Omental fat pad (tissue), 4 donors: Measurements from ENCODE around the gene CCDC89. TPM values are rescaled to one million over a fixed set of nuclear protein-coding genes. Genes with fewer than 3 reads are reported as not detected.
"Not testable (repeated sequence)": the region's sequence is repeated elsewhere in the genome, so short reads cannot be mapped to it uniquely, and the experiment has no call there.

ENCODE experiments used
- ATAC-seq: fragments of 150-250 bp; one replicate; pipeline ENCODE4 v1.9.1; 2016; ENCODE audit warnings: mild to moderate bottlenecking, moderate library complexity; ENCODE audit not compliant: low FRiP score
- DNase-seq: peaks from one replicate; pipeline ENCODE4 v3.0.0-alpha.2; 2019; ENCODE audit warnings: low spot score
- total RNA-seq, 4 donors: library from RNA; depleted of rRNA; stranded (reverse); fragments of >200 nt; gene quantifications; one replicate each; pipeline ENCODE4 v1.1.0, GENCODE V29; 2016
- TF ChIP-seq, protein P1 (sequence below), 3 donors: fragments of 450-650 bp; IDR thresholded peaks; one replicate each; pipeline ENCODE4 v1.5.1; 2016 to 2017; ENCODE audit warnings: antibody characterized with exemption in 3 of 3, mild to moderate bottlenecking in 3 of 3, moderate library complexity in 2 of 3

CCDC89 gene
- total RNA-seq, 4 donors from 2014 or later = 0.60 to 1.7 (median 1.4) TPM

DNA sequence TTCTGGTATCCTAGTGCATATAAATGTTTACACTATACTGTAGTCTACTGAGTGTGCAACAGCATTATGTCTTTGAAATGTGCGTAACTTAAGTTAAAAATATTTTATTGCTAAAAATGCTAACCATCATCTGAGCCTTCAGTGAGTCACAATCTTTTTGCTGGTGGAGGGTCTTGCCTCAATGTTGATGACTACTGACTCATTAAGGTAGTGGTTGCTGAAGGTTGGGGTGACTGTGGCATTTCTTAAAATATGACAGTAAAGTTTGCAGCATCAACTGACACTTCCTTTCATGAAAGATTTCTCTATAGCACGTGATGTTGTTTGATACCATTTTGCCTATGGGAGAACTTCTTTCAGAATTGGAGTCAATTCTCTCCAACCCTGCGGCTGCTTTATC, 12.6 kb downstream of the CCDC89 start:
- DNase-seq = no peak

DNA sequence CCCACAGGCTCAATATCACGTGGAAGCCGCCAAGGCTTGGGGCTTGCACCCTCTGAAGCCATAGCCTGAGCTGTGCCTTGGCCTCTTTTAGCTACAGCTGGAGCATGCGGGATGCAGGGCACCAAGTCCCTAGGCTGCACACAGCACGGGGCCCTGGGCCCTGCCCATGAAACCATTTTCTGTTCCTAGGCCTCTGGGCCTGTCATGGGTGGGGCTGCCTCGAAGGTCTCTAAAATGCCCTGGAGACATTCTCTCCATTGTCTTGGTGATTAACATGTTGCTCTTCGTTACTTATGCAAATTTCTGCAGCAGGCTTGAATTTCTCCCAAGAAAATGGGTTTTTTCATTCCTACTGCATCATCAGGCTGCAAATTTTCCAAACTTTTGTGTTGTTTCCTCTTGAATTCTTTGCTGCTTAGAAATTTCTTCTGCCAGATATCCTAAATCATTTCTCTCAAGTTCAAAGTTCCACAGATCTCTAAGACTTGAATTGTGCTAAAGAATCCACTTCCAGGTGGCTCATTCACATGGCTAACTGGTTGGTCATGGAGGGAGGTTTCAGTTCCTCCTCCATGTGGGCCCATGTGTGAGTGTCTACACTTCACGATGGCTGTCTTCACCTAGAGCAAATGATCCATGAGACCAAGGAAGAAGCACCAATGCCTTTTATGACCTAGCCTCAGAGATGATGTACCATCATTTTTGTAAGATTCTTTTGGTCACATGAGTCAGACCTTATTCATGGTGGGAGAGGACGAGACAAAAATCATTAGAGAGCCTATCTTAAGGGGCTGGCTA, 13.7 kb downstream of the CCDC89 start:
- DNase-seq (no peak), ATAC-seq (no peak)
- TF ChIP-seq, protein P1, sequence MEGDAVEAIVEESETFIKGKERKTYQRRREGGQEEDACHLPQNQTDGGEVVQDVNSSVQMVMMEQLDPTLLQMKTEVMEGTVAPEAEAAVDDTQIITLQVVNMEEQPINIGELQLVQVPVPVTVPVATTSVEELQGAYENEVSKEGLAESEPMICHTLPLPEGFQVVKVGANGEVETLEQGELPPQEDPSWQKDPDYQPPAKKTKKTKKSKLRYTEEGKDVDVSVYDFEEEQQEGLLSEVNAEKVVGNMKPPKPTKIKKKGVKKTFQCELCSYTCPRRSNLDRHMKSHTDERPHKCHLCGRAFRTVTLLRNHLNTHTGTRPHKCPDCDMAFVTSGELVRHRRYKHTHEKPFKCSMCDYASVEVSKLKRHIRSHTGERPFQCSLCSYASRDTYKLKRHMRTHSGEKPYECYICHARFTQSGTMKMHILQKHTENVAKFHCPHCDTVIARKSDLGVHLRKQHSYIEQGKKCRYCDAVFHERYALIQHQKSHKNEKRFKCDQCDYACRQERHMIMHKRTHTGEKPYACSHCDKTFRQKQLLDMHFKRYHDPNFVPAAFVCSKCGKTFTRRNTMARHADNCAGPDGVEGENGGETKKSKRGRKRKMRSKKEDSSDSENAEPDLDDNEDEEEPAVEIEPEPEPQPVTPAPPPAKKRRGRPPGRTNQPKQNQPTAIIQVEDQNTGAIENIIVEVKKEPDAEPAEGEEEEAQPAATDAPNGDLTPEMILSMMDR (IDR thresholded peaks at IDR 0.05) = no peak

More for the DNA sequence above, 12.6 kb downstream of the CCDC89 start:
- ATAC-seq = no peak
- TF ChIP-seq, protein P1 (IDR thresholded peaks at IDR 0.05) = no peak

DNA sequence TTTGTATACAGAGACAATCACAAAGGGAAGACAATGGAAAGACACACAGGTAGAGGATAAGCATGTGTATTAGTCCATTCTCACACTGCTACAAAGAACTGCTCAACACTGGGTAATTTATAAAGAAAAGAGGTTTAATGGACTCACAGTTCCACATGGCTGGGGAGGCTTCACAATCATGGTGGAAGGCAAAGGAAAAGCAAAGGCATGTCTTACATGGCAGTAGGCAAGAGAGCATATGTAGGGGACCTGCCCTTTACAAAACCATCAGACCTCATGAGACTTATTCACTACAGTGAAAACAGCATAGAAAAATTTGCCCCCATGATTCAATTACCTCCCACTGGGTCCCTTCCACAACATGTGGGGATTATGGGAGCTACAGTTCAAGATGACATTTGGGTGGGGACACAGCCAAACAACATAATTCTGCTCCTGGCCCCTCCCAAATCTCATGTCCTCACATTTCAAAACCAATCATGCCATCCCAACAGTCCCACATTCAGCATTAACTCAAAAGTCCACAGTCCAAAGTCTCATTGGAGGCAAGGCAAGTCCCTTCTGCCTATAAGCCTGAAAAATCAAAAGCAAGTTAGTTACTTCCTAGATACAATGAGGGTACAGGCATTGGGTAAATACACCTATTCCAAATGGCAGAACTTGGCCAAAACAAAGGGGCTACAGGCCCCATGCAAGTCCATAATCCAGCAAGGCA, 14.9 kb downstream of the CCDC89 start:
- DNase-seq, ATAC-seq: not testable (repeated sequence)

DNA sequence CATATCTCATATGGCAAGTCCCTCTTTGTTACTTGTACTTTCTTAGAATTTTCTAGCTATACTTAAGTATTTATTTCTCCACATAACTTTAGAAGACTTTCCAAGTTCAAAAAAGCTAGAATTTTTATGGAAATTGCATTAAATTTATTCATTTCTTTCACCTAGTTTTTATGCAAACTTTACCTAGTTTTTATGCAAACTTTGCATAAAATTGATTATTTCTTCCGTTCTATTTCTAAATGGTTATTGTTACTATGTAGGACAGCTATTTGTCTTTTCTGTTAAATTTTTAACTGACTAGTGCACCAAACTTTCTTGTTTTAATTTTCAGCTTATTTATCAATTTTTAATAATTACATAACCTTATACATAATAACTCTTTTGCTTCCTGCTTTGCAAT, 17.8 kb downstream of the CCDC89 start:
- DNase-seq (no peak), ATAC-seq (no peak)
- TF ChIP-seq, protein P1 (IDR thresholded peaks at IDR 0.05) = no peak

DNA sequence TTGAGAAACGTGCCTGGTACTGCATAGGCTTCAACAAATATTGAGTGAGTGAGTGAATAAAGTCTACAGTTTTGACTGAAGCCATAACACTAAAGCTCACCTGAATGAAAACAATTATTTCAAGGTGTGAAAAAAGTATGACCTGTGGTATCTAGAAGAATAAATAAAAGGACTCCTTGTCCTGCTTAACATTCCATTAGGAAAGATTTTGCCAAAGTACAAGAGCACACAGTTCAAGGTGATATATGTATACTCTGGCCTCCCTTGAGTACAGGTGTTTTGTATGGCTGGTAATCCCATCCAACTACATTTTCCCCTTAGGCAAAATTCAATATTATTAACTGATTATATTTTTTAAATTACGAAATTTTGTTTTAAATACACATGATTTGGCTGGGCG, 19.3 kb downstream of the CCDC89 start:
- ATAC-seq = no peak
- TF ChIP-seq, protein P1 (IDR thresholded peaks at IDR 0.05) = no peak

DNA sequence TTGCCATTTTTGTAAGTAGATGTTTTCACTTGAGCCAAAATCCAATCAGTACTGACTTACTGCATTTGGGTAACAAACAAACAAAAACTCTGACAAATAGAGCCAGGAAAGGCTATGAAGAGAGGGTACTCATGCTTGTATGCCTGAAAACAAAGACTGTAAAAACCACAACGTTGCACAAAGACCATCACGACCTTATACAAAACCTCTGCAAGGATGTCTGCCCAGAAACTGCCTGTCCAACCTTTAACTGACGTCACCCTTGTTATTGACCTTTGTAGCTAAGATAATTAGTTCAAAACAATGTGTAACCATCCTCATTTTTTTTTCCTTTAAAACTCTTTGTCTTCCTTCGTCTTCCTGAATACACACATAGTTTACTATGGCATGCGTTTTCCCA, 20.3 kb downstream of the CCDC89 start:
- no peak for ATAC-seq
- TF ChIP-seq, protein P1 (IDR thresholded peaks at IDR 0.05) = no peak
- DNase-seq = no peak

More for the DNA sequence above, 19.3 kb downstream of the CCDC89 start:
- DNase-seq = no peak

DNA sequence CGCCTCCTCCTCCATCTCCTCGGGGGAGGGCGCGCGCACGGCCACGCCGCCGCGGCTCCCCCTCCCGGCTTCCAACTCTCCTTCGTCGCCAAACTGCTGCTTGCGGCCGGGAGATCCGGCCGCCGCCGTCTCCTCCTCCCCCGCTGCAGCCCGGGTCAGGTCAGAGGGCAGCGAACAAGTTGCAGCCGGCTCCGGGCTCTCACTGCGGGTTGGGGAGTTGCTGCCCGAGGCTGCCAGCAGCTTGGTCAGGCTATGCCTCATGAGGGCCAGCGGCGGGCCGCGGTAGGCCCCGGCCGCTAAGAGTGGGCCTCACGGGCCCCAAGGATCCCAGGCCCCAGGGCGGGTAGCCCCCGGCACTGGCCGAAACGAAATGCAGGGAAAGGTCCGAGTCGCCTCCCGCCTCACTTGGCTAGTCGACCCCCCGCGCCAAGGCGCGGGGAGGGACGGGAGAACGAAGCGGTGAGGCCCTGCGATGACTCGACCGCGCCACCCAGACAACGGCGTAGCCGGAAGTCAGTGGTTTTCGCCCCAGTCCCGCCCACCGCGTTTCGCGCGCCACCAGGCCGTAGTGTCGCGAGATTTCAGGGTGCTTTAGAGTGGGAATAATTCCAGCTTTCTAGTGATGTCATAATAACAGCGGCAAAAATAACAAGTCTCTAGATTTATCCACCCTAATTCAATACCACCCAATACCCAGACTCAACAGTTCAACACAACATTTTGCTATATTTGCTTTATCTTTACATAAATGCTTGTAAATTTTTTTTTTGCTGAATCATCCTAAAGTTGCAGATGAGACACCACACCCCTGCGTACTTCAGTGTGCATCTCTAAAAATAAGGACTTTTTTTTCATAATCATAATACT, 21.1 kb downstream of the CCDC89 start, which contains the start of gene CREBZF:
Gene CREBZF (minus strand): TSS at position 515 of the 867 bp plus-strand sequence. CDS start 254 bp downstream, at position 261.
- DNase-seq (peak; percentile 91), ATAC-seq (peak; percentile 96)
- TF ChIP-seq, protein P1 (IDR thresholded peaks at IDR 0.05) = no peak
